ENCODE results near the gene GPC1.

Gene GPC1

GRCh38 chr2:240459401-240460252 is 24.2 kb downstream of the GPC1 start:
- Histone ChIP-seq H3K36me3 (ENCODE audit: control insufficient read depth in 1 of 2, insufficient read depth in 2 of 2, low read length in 2 of 2) (peaks cover 24 to 28% of the 10 kb centered on the region in 2 experiments), H3K4me1 (ENCODE audit: control insufficient read depth in 1 of 2, insufficient read depth in 2 of 2, low read length in 2 of 2) (peaks cover 49 to 55% of the 10 kb centered on the region in 2 experiments), H3K4ac (ENCODE audit: low read depth, low read length) (no peak overlapping the region), H3K27ac (ENCODE audit: low read depth, low read length) (peak overlapping the region; percentile 26), H3K9me3 (ENCODE audit: insufficient read depth, low read depth, low read length) (peaks cover 2% of the 10 kb centered on the region), H3K4me2 (ENCODE audit: low read length) (no peak overlapping the region), H4K8ac (ENCODE audit: low read depth, low read length) (no peak overlapping the region), H2AFZ (ENCODE audit: insufficient read depth, low read length, poor library complexity) (no peak overlapping the region), H3K27me3 (ENCODE audit: insufficient read depth, low read length) (no peaks in the 10 kb centered on the region), H4K91ac (ENCODE audit: low read depth, low read length) (peak overlapping the region; percentile 41), H3K4me3 (ENCODE audit: low read depth, low read length) (no peak overlapping the region), H3K18ac (ENCODE audit: low read length) (peak overlapping the region; percentile 20), H2AK5ac (ENCODE audit: low read length) (peak overlapping the region; percentile 15), H3K23ac (ENCODE audit: low read length) (no peak overlapping the region), H3K14ac (ENCODE audit: low read length) (peak overlapping the region; percentile 5), H3K79me2 (ENCODE audit: control insufficient read depth, insufficient read depth, low read length, poor library complexity) (peaks cover 16% of the 10 kb centered on the region), H2BK5ac (ENCODE audit: low read depth, low read length, poor library complexity) (no peak overlapping the region), H3K79me1 (ENCODE audit: low read length) (peaks cover 47% of the 10 kb centered on the region), H2BK120ac (ENCODE audit: insufficient read depth, low read length, poor library complexity) (no peak overlapping the region), H2BK12ac (ENCODE audit: low read length) (no peak overlapping the region), H4K12ac (ENCODE audit: low read depth, low read length) (no peak overlapping the region), H3K9ac (ENCODE audit: low read length) (no peak overlapping the region)
- DNase-seq = peak in 1 of 2 donors; percentile 65
- no CpG with 5 or more reads among the region's 23 CpGs for WGBS (ENCODE audit: extremely low coverage, insufficient coverage, insufficient read length)

GRCh38 chr2:240460253-240460711 is 24.8 kb downstream of the GPC1 start:
- Histone ChIP-seq H3K4ac (ENCODE audit: low read depth, low read length) (no peak overlapping the region), H2BK120ac (ENCODE audit: insufficient read depth, low read length, poor library complexity) (no peak overlapping the region), H4K8ac (ENCODE audit: low read depth, low read length) (no peak overlapping the region), H4K12ac (ENCODE audit: low read depth, low read length) (no peak overlapping the region), H3K9me3 (ENCODE audit: insufficient read depth, low read depth, low read length) (peaks cover 2% of the 10 kb centered on the region), H3K4me3 (ENCODE audit: low read depth, low read length) (no peak overlapping the region), H3K79me1 (ENCODE audit: low read length) (peaks cover 41% of the 10 kb centered on the region), H3K4me2 (ENCODE audit: low read length) (no peak overlapping the region), H2AFZ (ENCODE audit: insufficient read depth, low read length, poor library complexity) (no peak overlapping the region), H4K91ac (ENCODE audit: low read depth, low read length) (peak overlapping the region; percentile 11), H3K27me3 (ENCODE audit: insufficient read depth, low read length) (no peaks in the 10 kb centered on the region), H3K23ac (ENCODE audit: low read length) (no peak overlapping the region), H3K79me2 (ENCODE audit: control insufficient read depth, insufficient read depth, low read length, poor library complexity) (peaks cover 13% of the 10 kb centered on the region), H3K18ac (ENCODE audit: low read length) (peak overlapping the region; percentile 12), H3K4me1 (ENCODE audit: control insufficient read depth in 1 of 2, insufficient read depth in 2 of 2, low read length in 2 of 2) (peaks cover 42 to 48% of the 10 kb centered on the region in 2 experiments), H3K14ac (ENCODE audit: low read length) (no peak overlapping the region), H2BK12ac (ENCODE audit: low read length) (no peak overlapping the region), H2BK5ac (ENCODE audit: low read depth, low read length, poor library complexity) (no peak overlapping the region), H3K9ac (ENCODE audit: low read length) (no peak overlapping the region), H2AK5ac (ENCODE audit: low read length) (peak overlapping the region; percentile 20), H3K36me3 (ENCODE audit: control insufficient read depth in 1 of 2, insufficient read depth in 2 of 2, low read length in 2 of 2) (peaks cover 30 to 35% of the 10 kb centered on the region in 2 experiments), H3K27ac (ENCODE audit: low read depth, low read length) (no peak overlapping the region)
- no peak for DNase-seq
- WGBS (ENCODE audit: extremely low coverage, insufficient coverage, insufficient read length) = no CpG with 5 or more reads among the region's 16 CpGs

DNA sequence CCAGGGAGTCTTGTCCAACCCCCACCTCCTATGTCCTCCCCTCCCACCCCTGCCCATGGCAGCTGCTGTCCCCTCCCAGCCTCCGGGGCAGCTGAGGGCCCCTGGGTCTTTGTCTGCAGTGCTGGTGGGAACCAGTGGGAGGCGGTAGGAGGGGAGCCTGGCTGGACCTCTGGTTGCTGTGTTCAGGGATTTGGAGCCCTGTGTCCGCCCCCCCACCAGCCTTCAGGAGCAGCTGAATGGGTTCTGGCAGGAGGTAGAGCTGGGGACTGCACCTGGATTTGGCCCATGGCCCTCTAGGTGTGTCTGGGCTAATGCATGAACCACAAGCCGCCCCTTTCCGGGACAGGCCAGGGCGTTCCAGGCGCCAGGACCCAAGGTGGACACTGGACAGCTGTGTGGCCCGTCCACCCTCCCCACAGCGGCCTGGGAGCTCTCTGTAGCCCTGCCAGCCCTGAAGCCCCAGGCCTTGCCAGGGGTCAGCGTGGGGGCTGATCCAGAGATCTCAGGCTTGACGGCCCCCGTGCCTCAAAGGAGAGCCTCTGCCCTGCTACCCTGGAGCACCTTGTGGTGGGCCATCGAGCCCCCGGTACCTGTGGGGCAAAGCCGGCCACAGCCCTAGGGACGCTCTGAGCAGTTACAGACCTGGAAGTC is 25.4 kb downstream of the GPC1 start:
- no peak overlapping the region for H4K8ac ChIP-seq (ENCODE audit: low read depth, low read length)
- no peak overlapping the region for H2BK12ac ChIP-seq (ENCODE audit: low read length)
- no peak overlapping the region for H4K12ac ChIP-seq (ENCODE audit: low read depth, low read length)
- H4K91ac ChIP-seq (ENCODE audit: low read depth, low read length) = no peak overlapping the region
- H3K18ac ChIP-seq (ENCODE audit: low read length) = no peak overlapping the region
- no peak overlapping the region for H3K4me3 ChIP-seq (ENCODE audit: low read depth, low read length)
- H3K79me1 ChIP-seq (ENCODE audit: low read length) = peaks cover 35% of the 10 kb centered on the region
- H3K4ac ChIP-seq (ENCODE audit: low read depth, low read length) = no peak overlapping the region
- no peak overlapping the region for H3K23ac ChIP-seq (ENCODE audit: low read length)
- no peak overlapping the region for H3K4me2 ChIP-seq (ENCODE audit: low read length)
- H3K14ac ChIP-seq (ENCODE audit: low read length) = no peak overlapping the region
- peaks cover 2% of the 10 kb centered on the region for H3K9me3 ChIP-seq (ENCODE audit: insufficient read depth, low read depth, low read length)
- no peaks in the 10 kb centered on the region for H3K27me3 ChIP-seq (ENCODE audit: insufficient read depth, low read length)
- H3K79me2 ChIP-seq (ENCODE audit: control insufficient read depth, insufficient read depth, low read length, poor library complexity) = peaks cover 10% of the 10 kb centered on the region
- H3K27ac ChIP-seq (ENCODE audit: low read depth, low read length) = no peak overlapping the region
- no peak overlapping the region for H2BK5ac ChIP-seq (ENCODE audit: low read depth, low read length, poor library complexity)
- H3K9ac ChIP-seq (ENCODE audit: low read length) = no peak overlapping the region
- peaks cover 41 to 42% of the 10 kb centered on the region in 2 experiments for H3K4me1 ChIP-seq (ENCODE audit: control insufficient read depth in 1 of 2, insufficient read depth in 2 of 2, low read length in 2 of 2)
- no peak overlapping the region for H2AK5ac ChIP-seq (ENCODE audit: low read length)
- H2BK120ac ChIP-seq (ENCODE audit: insufficient read depth, low read length, poor library complexity) = no peak overlapping the region
- WGBS (ENCODE audit: extremely low coverage, insufficient coverage, insufficient read length) = no CpG with 5 or more reads among the region's 16 CpGs
- DNase-seq = no peak
- H3K36me3 ChIP-seq (ENCODE audit: control insufficient read depth in 1 of 2, insufficient read depth in 2 of 2, low read length in 2 of 2) = peaks cover 37 to 41% of the 10 kb centered on the region in 2 experiments
- no peak overlapping the region for H2AFZ ChIP-seq (ENCODE audit: insufficient read depth, low read length, poor library complexity)

DNA sequence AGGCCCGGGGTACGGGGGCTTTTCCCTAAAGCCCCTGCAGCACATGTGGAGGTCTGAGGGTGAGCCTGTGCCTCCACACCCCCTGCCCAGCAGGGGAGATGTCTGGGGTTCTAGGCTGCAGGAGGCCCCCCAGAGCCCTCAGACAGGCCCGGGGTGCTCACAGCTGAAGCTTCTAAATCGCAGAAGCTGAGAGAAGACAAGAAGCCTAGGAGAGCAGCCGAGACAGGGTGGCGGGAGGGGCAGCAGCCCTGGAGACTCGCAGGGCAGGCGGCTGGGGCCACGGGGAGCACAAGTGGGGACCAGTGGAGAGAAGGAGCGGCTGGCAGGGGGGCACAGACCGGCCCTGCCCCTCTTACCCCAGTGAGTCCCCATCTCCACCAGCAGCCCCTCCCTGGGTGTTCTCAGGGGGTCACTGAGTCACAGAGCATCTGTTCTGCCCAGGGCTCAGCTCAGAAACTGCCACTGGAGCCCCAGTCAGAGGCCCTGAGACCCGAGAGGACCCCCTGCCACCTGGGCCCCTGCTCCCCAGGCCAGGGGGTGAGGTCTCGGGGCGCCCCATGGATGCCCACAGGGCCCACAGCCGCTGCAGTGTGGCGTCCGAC is 26.1 kb downstream of the GPC1 start:
- WGBS (ENCODE audit: extremely low coverage, insufficient coverage, insufficient read length) = no CpG with 5 or more reads among the region's 17 CpGs
- no peak overlapping the region for H4K91ac ChIP-seq (ENCODE audit: low read depth, low read length)

More for the DNA sequence above, 26.1 kb downstream of the GPC1 start:
- H3K4me2 ChIP-seq (ENCODE audit: low read length) = no peak overlapping the region
- H3K4ac ChIP-seq (ENCODE audit: low read depth, low read length) = no peak overlapping the region
- H2BK12ac ChIP-seq (ENCODE audit: low read length) = no peak overlapping the region
- no peak overlapping the region for H3K4me3 ChIP-seq (ENCODE audit: low read depth, low read length)
- H4K8ac ChIP-seq (ENCODE audit: low read depth, low read length) = no peak overlapping the region
- H3K27me3 ChIP-seq (ENCODE audit: insufficient read depth, low read length) = no peaks in the 10 kb centered on the region
- H3K9me3 ChIP-seq (ENCODE audit: insufficient read depth, low read depth, low read length) = peaks cover 2% of the 10 kb centered on the region
- no peak overlapping the region for H3K23ac ChIP-seq (ENCODE audit: low read length)
- H4K12ac ChIP-seq (ENCODE audit: low read depth, low read length) = no peak overlapping the region
- peaks cover 39 to 41% of the 10 kb centered on the region in 2 experiments for H3K36me3 ChIP-seq (ENCODE audit: control insufficient read depth in 1 of 2, insufficient read depth in 2 of 2, low read length in 2 of 2)
- no peak overlapping the region for H3K9ac ChIP-seq (ENCODE audit: low read length)
- H2BK5ac ChIP-seq (ENCODE audit: low read depth, low read length, poor library complexity) = no peak overlapping the region
- peaks cover 35 to 36% of the 10 kb centered on the region in 2 experiments for H3K4me1 ChIP-seq (ENCODE audit: control insufficient read depth in 1 of 2, insufficient read depth in 2 of 2, low read length in 2 of 2)
- H3K79me2 ChIP-seq (ENCODE audit: control insufficient read depth, insufficient read depth, low read length, poor library complexity) = peaks cover 7% of the 10 kb centered on the region
- H2AK5ac ChIP-seq (ENCODE audit: low read length) = no peak overlapping the region
- H3K18ac ChIP-seq (ENCODE audit: low read length) = no peak overlapping the region
- peaks cover 29% of the 10 kb centered on the region for H3K79me1 ChIP-seq (ENCODE audit: low read length)
- H3K14ac ChIP-seq (ENCODE audit: low read length) = no peak overlapping the region
- DNase-seq = no peak
- H3K27ac ChIP-seq (ENCODE audit: low read depth, low read length) = no peak overlapping the region
- H2BK120ac ChIP-seq (ENCODE audit: insufficient read depth, low read length, poor library complexity) = no peak overlapping the region
- no peak overlapping the region for H2AFZ ChIP-seq (ENCODE audit: insufficient read depth, low read length, poor library complexity)

Data from trophoblast cell (in vitro differentiated cells and primary cell).